Subcutaneous abdominal adipose tissue (tissue), 5 donors: ENCODE measurements around the gene SPOCK3.

Source experiments
- H3K27ac ChIP-seq: one replicate; pipeline ENCODE4 v1.7.0; 2013; ENCODE audit warnings: low read depth, mild to moderate bottlenecking, inconsistent platforms, low read length, moderate library complexity
- H3K27me3 ChIP-seq, 5 donors: one replicate each; pipeline ENCODE4 v1.7.0; 2013; ENCODE audit warnings: low read length in 5 of 5, inconsistent platforms in 1 of 5; ENCODE audit not compliant: control insufficient read depth in 5 of 5, insufficient read depth in 4 of 5
- H3K36me3 ChIP-seq, 5 donors: one replicate each; pipeline ENCODE4 v1.7.0; 2013; ENCODE audit warnings: low read length in 5 of 5; ENCODE audit not compliant: control insufficient read depth in 5 of 5, insufficient read depth in 5 of 5
- H3K4me1 ChIP-seq, 5 donors: one replicate each; pipeline ENCODE4 v1.7.0; 2013; ENCODE audit warnings: low read length in 5 of 5, mild to moderate bottlenecking in 3 of 5, moderate library complexity in 1 of 5; ENCODE audit not compliant: control insufficient read depth in 5 of 5, insufficient read depth in 5 of 5
- H3K4me3 ChIP-seq, 5 donors: one replicate each; pipeline ENCODE4 v1.7.0; 2013; ENCODE audit warnings: low read length in 5 of 5, low read depth in 1 of 5
- H3K9ac ChIP-seq, 5 donors: one replicate each; pipeline ENCODE4 v1.7.0; 2013; ENCODE audit warnings: low read length in 5 of 5, mild to moderate bottlenecking in 4 of 5, moderate library complexity in 3 of 5
- H3K9me3 ChIP-seq, 5 donors: one replicate each; pipeline ENCODE4 v1.7.0; 2013; ENCODE audit warnings: low read length in 5 of 5; ENCODE audit not compliant: control insufficient read depth in 5 of 5
- donor health status: healthy.
- donor health status: healthy.
- donor health status: healthy.
- donor health status: healthy.
- donor health status: healthy.

The SPOCK3 gene

DNA sequence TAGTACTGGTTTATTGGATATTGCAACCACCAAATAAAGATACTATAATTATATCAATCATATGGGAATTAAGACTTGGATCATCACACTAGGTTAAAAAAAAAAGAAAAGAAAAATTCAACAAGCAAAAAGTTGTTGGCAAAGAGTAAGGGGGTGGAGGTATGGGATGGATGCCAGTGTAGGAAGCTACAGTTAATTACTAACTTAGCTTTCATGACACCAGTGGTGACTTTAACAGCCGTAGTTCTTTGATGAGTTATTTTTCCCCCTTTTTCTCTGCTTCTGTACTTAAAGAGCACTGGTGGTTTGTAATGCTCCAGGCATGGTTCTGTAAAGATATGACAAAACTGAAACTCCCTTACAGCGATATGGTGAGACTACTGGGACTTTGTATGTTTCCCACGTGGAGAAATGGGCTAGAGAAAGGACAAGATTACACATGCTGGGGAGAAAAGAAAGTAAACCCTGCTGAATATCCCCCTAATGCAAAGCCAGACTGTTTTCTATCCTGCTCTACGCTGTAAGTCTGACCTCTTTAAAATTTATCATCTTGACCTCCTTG, 210.8 kb downstream of the SPOCK3 start:
- Histone ChIP-seq H3K27ac (no peak overlapping the region), H3K9me3 (no peaks in the 10 kb centered on the region), H3K9ac (no peak overlapping the region), H3K4me1 (no peaks in the 10 kb centered on the region), H3K27me3 (peaks cover 0 to 4% (median 0%) of the 10 kb centered on the region in 5 donors), H3K4me3 (no peak overlapping the region), H3K36me3 (no peaks in the 10 kb centered on the region)

DNA sequence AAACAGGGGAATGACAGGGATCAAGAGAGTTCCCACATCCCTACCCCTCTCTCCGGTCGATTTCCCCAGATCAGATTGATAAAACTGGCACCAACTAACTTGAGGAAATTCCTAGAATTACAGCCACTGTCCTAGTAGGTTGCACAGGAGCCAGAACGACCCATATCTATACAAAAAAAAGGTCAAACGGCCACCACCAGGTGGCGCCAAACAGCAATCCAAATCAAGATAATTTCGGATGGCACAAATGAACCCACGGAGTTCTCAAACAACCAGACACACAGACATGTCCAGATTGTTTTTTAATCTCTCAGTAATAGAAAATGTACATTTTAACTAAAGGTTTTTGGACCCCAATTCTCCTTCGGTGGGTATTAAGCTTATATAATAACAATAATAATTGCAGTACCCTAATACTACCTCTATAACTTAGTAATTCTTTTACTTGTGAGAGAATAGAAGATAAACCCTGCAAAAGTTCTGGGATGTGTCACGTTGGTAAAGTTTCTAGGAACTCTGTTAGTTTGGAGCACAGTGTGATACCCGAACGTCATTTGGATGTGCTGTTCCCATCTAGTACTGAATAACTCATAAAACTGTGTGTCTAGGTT, 212.6 kb downstream of the SPOCK3 start:
- Histone ChIP-seq H3K27ac (no peak overlapping the region), H3K9me3 (no peaks in the 10 kb centered on the region), H3K4me1 (no peaks in the 10 kb centered on the region), H3K4me3 (no peak overlapping the region), H3K36me3 (no peaks in the 10 kb centered on the region), H3K9ac (no peak overlapping the region), H3K27me3 (peaks cover 0 to 4% (median 0%) of the 10 kb centered on the region in 5 donors)

DNA sequence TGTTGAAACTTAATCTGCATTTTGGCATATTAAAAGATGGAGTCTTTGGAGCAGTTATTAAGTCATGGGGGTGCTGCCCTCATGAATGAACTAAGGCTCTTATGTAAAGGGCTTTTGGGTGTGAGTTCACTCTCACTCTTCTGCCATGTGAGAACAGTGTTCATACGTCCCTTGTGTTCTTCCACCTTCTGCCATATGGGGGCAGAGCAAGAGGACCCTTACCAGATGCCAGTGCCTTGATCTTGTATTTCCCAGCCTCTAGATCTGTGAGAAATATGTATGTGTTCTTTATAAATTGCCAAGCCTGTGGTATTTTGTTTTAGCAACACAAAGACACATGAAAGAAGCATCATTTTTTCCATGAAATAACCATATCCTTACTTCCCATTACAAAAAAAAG, 213.9 kb downstream of the SPOCK3 start:
- Histone ChIP-seq H3K4me1 (no peaks in the 10 kb centered on the region), H3K9ac (no peak overlapping the region), H3K27ac (no peak overlapping the region), H3K9me3 (no peaks in the 10 kb centered on the region), H3K36me3 (no peaks in the 10 kb centered on the region), H3K27me3 (peaks cover 0 to 4% (median 0%) of the 10 kb centered on the region in 5 donors), H3K4me3 (no peak overlapping the region)

DNA sequence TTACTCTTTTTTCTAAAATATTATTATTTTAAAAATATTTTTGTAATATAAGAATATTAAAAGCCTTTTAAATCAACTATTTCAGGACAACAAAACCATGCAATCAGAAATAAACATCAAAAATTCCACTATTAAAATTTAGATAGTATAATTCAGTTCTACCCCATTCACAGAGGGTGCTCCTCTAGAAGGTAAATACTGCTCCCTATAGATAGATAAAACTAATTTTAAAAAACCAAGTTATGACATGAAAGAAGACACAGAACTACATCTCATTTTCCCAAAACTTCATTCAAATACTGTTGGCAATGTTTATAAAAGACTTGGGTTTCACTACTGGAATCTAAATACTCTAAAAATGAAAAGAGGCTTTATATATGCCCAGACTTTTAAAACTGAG, 219.3 kb downstream of the SPOCK3 start:
- H3K27me3 ChIP-seq: peaks cover 0 to 4% (median 0%) of the 10 kb centered on the region in 5 donors
- H3K9ac ChIP-seq: no peak overlapping the region
- H3K27ac ChIP-seq: no peak overlapping the region
- no peaks in the 10 kb centered on the region for H3K4me1 ChIP-seq
- no peaks in the 10 kb centered on the region for H3K9me3 ChIP-seq
- no peak overlapping the region for H3K4me3 ChIP-seq
- H3K36me3 ChIP-seq: no peaks in the 10 kb centered on the region

DNA sequence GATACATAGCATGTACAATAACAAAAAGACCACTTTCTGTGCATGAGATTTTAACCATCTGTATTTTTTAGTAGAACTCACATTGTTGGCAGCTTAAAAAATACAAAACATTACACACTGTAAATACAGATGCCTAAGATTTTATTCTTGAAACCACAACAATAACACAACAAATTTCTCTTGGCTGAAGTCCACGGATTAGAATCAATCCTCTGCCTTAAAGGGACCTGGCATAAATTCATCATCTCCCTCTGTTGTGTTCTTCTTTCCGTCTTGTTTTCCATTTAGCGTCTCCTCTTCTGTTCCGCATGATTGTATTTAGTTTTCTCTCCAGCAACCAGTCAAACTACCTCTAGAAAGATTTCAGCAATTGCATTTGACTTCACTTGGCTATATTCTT, 231.0 kb downstream of the SPOCK3 start:
- Histone ChIP-seq H3K9ac (no peak overlapping the region), H3K36me3 (no peaks in the 10 kb centered on the region), H3K4me3 (no peak overlapping the region), H3K27me3 (no peaks in the 10 kb centered on the region), H3K27ac (no peak overlapping the region), H3K4me1 (no peaks in the 10 kb centered on the region), H3K9me3 (no peaks in the 10 kb centered on the region)

DNA sequence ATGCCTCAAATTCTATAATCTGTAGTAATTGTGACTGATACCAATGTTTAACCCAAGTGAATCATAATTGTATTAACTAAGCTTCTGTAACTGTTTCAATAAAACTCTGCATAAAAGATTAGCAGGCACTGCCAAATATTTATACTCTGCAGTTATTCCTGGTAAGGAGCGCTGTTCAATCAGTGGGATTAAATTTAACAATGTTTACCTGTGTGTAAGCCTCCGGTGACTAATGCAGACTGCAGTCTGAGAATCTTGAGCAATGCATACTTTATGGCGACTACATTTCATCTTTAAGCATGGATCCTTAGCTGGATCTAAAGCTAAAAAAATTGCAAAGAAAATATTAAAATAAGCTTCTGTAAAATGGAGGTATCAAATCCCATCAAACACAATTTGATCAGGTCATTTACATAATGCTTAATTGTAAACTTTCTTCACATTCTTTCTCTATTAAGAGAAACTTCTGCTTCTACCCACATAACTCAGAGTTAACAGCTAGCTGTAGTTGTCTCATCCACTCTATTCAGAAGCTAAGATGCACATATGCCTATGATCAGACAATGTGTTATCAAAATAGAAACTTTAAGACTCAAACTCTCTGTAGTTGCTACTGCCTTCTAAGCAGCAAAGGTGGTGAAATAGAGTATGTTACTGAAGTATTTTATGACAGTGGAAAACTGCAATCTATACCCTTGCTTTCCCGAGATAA, 234.0 kb downstream of the SPOCK3 start:
- Histone ChIP-seq H3K4me1 (no peaks in the 10 kb centered on the region), H3K4me3 (no peak overlapping the region), H3K36me3 (no peaks in the 10 kb centered on the region), H3K27ac (no peak overlapping the region), H3K27me3 (no peaks in the 10 kb centered on the region), H3K9me3 (no peaks in the 10 kb centered on the region), H3K9ac (no peak overlapping the region)

DNA sequence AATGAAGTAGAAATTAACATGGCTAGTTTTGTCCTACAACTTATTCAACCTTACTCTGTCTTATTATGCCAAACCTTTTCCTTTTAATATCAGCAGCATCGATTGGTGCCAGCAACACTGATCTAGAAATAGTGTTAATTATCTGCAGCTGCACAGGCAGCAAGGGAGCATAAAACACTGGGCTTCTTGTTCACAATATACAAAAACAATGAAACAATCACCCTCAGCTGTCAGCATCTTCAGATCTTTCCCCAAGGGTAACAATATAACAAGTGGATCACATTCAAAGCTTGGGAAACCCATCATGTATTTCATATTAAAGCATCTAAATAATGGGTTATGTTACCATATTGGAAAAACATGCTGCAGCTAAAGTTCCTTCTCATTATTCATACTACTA, 238.1 kb downstream of the SPOCK3 start:
- no peaks in the 10 kb centered on the region for H3K36me3 ChIP-seq
- no peaks in the 10 kb centered on the region for H3K9me3 ChIP-seq
- no peaks in the 10 kb centered on the region for H3K27me3 ChIP-seq
- H3K27ac ChIP-seq: no peak overlapping the region
- no peak overlapping the region for H3K4me3 ChIP-seq
- no peaks in the 10 kb centered on the region for H3K4me1 ChIP-seq
- no peak overlapping the region for H3K9ac ChIP-seq

DNA sequence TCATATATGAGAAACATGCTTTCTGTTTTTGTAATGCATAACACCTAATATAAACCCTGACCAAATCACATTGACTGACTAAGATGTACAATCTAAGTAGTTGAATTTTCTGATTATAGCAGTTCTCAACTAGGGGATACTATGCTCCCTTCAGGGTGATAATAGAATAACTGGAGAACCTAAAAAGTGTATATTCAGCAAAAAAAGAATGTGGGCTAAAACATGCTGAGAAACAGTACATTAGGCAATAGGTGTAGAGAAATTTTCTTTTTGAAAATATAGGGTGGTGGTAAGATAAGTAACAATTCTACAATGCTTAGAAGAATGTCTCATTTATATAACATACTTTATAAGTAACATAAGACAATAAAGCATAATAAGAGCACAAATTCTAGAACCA, 239.6 kb downstream of the SPOCK3 start:
- H3K27me3 ChIP-seq: no peaks in the 10 kb centered on the region
- H3K36me3 ChIP-seq: no peaks in the 10 kb centered on the region
- no peaks in the 10 kb centered on the region for H3K4me1 ChIP-seq
- no peak overlapping the region for H3K27ac ChIP-seq
- no peak overlapping the region for H3K4me3 ChIP-seq
- no peak overlapping the region for H3K9ac ChIP-seq
- H3K9me3 ChIP-seq: no peaks in the 10 kb centered on the region

DNA sequence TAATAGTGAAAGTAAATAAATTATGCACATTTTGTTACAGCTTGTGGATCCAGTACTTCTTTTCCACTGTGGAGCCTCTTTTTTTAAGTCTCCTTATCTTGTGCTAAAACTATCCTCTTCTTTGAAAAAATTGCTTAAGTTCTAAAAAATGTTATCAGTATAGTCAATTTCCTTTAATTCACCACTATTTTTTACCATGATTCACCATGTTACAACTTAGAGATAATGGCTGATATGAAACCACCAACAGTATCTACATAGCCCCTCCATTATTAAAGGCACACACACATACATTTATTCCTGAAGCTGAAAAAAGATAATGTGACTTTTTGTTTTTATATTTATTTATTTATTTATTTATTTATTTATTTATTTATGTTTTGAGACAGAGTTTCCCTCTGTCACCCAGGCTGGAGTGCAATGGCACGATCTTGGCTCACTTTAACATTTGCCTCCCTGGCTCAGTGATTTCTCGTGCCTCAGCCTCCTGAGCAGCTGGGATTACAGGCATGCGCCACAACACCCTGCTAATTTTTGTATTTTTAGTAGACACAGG, 243.2 kb downstream of the SPOCK3 start:
- no peak overlapping the region for H3K9ac ChIP-seq
- no peak overlapping the region for H3K4me3 ChIP-seq
- no peak overlapping the region for H3K27ac ChIP-seq
- no peaks in the 10 kb centered on the region for H3K27me3 ChIP-seq
- no peaks in the 10 kb centered on the region for H3K4me1 ChIP-seq
- H3K9me3 ChIP-seq: no peaks in the 10 kb centered on the region
- H3K36me3 ChIP-seq: no peaks in the 10 kb centered on the region

DNA sequence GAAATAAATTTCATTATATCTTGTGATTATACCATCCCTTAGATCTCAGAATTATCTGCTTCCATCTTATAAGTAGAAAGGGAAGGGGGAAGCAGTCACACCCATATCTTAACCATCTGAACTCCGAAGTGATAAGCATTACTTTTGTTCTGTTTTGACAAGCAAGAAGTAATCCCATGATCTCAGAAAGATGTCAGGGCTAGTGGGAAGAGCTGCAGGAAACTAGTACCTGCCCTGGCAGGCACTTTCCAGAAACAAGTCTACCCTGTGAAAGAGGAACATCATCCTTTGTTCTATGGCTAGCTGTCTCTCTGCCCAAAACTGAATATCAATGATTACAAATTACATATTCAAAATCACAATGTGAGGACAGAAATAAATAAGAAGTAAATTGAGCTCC, 244.4 kb downstream of the SPOCK3 start:
- no peak overlapping the region for H3K4me3 ChIP-seq
- H3K9me3 ChIP-seq: no peaks in the 10 kb centered on the region

More for the DNA sequence above, 244.4 kb downstream of the SPOCK3 start:
- Histone ChIP-seq H3K4me1 (no peaks in the 10 kb centered on the region), H3K27ac (no peak overlapping the region), H3K9ac (no peak overlapping the region), H3K36me3 (no peaks in the 10 kb centered on the region), H3K27me3 (no peaks in the 10 kb centered on the region)
